GM10248 (cell line): ENCODE measurements around the gene VPS39.
A peak's percentile ranks its signal among the peaks of the same experiment; 100 is the strongest.

Source experiments
- CTCF ChIA-PET: fragments of 300-600 bp; sonication (Branson Sonifier 250); formaldehyde crosslinking; extraction: SDS; loops from one replicate; lab custom pipeline; 2021; ENCODE audit warnings: antibody characterized with exemption; lab: Yijun Ruan, JAX
- POLR2A ChIA-PET: fragments of 350-650 bp; sonication (Branson Sonifier 250); formaldehyde crosslinking; extraction: SDS; loops from one replicate; lab custom pipeline; 2020; ENCODE audit warnings: antibody characterized with exemption; lab: Yijun Ruan, JAX
- DNase-seq: peaks from one replicate; pipeline ENCODE4 v3.0.0; 2012; ENCODE audit errors: extremely low spot score
- TF ChIP-seq, protein P1 (sequence below): IDR thresholded peaks from 2 replicates; pipeline ENCODE4 v1.5.1; 2012; ENCODE audit warnings: mild to moderate bottlenecking, low read depth; ENCODE audit errors: extremely low read depth, missing control alignments, control extremely low read depth

VPS39 gene

DNA sequence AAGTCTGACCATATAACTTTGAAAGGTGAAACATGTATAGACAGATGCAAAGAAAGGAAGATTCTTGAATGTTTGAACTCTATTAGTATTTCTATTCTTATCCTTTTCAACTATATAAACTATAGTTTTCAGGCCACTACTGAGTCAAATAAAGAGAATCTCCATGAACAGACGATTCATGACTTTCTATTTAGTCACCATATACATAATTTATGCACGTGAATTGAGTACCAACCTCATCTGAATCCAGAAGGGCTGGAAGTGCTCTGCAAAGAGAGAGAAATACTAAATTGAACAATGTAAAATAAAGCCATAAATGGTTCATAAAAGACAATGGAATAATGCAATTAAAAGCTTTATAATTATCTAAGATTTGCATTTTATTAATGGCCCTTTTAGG is 9.5 kb upstream of the VPS39 start:
- TF ChIP-seq, protein P1, sequence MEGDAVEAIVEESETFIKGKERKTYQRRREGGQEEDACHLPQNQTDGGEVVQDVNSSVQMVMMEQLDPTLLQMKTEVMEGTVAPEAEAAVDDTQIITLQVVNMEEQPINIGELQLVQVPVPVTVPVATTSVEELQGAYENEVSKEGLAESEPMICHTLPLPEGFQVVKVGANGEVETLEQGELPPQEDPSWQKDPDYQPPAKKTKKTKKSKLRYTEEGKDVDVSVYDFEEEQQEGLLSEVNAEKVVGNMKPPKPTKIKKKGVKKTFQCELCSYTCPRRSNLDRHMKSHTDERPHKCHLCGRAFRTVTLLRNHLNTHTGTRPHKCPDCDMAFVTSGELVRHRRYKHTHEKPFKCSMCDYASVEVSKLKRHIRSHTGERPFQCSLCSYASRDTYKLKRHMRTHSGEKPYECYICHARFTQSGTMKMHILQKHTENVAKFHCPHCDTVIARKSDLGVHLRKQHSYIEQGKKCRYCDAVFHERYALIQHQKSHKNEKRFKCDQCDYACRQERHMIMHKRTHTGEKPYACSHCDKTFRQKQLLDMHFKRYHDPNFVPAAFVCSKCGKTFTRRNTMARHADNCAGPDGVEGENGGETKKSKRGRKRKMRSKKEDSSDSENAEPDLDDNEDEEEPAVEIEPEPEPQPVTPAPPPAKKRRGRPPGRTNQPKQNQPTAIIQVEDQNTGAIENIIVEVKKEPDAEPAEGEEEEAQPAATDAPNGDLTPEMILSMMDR: no peak
- no peak for DNase-seq
- POLR2A ChIA-PET: no interaction called here
- CTCF ChIA-PET: no interaction called here

DNA sequence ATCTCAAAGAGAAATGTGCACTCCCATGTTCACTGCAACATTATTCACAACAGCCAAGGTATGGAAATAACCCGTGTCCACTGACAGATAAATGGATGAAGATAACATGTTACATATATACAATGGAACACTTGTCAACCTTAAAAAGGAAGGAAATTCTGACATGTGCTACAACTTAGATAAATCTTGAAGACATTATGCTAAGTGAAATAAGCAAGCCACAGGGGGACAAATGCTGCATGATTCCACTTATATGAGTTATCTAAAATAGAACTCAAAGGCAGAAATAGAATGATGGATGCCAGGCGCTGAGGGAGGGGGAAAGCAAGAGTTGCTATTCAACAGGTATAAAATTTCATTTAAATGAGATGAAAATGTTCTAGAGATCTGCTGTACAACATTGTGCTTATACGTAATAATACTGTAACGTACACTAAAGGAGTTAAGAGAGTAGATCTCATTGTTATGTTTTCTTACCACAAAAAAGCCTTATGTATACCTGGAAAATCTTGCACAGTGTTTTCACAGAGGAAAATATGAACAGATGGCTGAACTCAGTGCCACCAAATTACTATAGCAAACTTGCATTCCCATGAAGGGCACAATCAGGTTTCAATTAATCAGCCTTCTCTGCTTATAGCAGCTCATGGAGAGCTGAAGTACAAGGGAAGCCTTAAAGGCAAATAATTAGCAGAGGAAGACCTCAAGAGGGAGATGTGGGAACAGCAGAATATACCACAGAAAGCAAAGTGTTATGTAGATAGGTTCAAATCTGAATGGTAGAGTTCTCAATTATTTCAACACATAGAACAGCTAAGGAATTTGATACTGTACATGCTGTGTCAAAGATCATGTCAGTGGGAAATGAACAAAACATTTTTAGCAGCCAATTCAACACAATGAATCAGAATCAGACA is 8.1 kb upstream of the VPS39 start:
- no peak for DNase-seq
- TF ChIP-seq, protein P1: peak; percentile 35
- ChIA-PET CTCF (no interaction called here), POLR2A (no interaction called here)

DNA sequence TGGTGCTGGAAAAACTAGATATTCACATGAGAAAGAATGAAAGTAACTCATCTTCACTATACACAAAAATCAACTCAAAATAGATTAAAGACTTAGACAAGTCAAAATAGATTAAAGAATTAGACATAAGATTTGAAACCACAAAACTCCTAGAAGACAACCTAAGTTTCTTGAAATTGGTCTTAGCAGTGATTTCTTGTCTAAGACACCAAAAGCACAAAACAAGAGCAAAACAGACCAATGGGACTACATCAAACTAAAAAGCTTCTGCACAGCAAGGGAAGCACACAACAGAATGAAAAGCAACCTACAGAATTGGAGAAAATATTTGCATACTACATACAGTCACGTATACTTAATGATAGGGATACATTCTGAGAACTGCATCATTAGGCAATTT is 6.5 kb upstream of the VPS39 start:
- ChIA-PET CTCF (no interaction called here), POLR2A (no interaction called here)
- DNase-seq: no peak
- TF ChIP-seq, protein P1: no peak

DNA sequence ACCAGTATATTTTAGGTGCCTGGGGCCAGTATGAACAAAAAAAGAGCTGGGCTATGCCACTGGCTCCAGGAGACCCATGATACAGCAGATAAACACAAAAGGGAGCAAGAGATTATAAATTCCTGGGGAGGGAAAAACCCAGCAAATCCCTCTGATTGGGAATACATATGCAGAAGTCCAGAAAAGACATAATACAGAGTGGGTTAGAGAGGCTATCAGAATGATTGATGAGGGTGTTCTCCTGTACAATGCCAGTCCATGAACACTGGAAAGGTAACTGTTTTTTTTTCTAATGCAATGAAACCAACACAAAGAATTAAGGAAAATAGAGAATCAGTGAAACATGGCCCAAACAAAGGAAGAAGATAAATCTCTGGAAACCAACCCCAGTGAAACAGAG is 5.4 kb upstream of the VPS39 start:
- no peak for DNase-seq
- TF ChIP-seq, protein P1: no peak
- CTCF ChIA-PET: interaction anchor here (1.0 to 1.2 kb wide), 2 partner anchors 9 to 14 kb away, joined by 3 to 4 read pairs; no protein-coding TSS in a partner anchor
- POLR2A ChIA-PET: no interaction called here

DNA sequence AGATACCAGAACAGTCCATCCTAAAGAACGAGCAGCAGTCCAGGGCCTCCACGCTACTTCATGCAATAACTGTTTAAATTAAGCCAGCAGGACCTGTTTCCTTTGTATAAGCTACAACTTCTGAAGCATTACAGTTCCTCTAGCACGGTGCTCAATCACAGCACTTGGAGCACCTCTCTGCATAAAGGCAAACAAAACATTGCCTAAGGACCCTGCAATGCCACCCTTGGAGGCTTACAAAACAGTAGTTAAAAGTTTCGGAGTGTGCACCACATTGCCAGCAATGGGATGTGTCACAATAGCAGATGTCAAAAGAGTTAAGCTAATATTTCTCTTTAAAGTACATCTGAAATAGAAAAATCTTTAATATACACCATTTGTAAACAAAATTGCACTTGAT is 2.6 kb upstream of the VPS39 start:
- ChIA-PET CTCF (interaction anchor here (0.9 to 2.4 kb wide), 4 partner anchors 7 to 14 kb away, joined by 3 to 9 read pairs (median 4); no protein-coding TSS in a partner anchor), POLR2A (no interaction called here)
- DNase-seq: no peak
- TF ChIP-seq, protein P1: no peak

DNA sequence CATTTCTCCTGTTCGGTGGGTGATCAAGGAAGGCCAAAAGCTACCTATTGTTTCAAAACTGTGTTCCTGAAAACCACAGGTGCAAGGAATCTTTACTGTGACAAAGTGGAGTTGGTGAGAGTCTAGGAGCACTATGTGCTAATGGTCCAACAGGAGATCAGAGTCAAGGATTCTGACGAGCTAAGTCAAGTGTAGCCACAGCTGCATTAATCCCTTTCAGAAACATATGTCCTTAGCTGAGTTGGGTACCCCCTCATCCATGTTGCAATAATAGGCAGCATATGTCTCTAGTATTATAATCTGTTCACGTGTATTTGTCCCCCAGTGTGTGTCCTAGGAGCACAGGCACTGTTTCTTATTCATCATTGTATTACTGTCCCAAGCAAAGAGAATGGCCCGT is 1.7 kb downstream of the VPS39 start:
- ChIA-PET POLR2A (no interaction called here), CTCF (interaction anchor here (1.4 kb wide), 1 partner anchor 16 kb away, joined by 4 read pairs; no protein-coding TSS in a partner anchor)
- DNase-seq: no peak
- TF ChIP-seq, protein P1: no peak
